ENCODE results near the gene RPN2.

RPN2 gene

DNA sequence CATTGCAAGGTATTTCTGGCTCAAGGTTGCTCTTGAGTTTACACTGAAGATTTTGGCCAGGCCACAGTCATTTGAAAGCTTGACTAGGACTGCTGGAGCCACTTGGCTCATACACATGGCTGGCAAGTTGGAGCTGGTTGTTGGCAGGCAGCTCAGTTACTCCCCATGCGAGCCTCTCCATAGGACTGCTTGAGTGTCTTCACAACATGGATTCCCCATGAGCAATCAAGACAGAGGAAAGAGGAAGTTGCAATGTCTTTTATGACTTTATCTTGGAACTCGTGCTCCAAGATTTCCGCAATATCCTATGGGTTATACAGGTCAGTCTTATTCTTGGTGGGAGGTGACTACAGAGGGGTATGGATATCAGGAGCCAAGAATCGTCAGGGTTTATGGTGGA, 109.0 kb downstream of the RPN2 start:
- no peak for DNase-seq (ENCODE audit: low read depth in 2 of 3, low spot score in 2 of 3)

DNA sequence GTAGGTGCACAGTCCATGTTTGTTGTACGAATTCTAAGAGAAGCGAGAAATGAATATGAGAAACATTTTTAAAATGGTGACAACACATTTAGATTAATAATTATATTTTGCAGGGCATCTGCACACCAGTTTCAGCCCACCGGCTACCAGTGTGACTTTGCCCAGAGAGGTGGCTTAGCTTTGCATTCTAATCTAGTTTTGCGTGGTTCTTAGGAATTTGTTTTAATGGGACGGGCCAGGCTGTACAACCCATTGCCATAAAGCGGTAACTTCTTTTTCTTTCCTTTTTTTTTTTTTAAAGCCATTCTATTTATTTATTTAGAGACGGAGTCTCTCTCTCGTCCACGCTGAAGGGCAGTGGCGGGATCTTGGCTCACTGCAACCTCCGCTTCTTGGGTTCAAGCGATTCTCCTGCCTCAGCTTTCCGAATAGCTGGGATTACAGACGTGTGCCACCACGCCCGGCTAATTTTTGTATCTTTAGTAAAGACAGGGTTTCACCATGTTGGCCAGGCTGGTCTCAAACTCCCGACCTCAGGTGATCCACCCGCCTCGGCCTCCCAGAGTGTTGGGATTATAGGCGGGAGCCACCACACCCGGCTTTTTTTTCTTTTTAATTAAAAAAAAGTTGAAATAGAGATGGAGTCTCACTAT, 111.2 kb downstream of the RPN2 start:
- DNase-seq (ENCODE audit: low read depth in 2 of 3, low spot score in 2 of 3): no peak
